GM18951 (cell line): Measurements from ENCODE around the gene TGFBR3L.
A peak's percentile ranks its signal among the peaks of the same experiment; 100 is the strongest.

Experiments used
- POLR2A ChIP-seq: IDR thresholded peaks from 4 replicates; pipeline ENCODE4 v1.6.1; 2011; ENCODE audit warnings: mild to moderate bottlenecking; ENCODE audit not compliant: insufficient read length, insufficient read depth; ENCODE audit errors: extremely low read depth
- in situ Hi-C: fragments of 300-500 bp; cut with MboI; formaldehyde crosslinking; loops from one replicate; pipeline ENCODE4 v1.12.0; 2022; ENCODE audit warnings: low sequenced_read_pairs, mixed read lengths, inconsistent platforms; ENCODE audit not compliant: unreplicated experiment

The TGFBR3L gene

GRCh38 chr19:7919610-7920518 lies 5.2 kb downstream of the TGFBR3L start, which contains the start of gene SNAPC2:
Gene SNAPC2 (plus strand): TSS chr19:7920338. CDS start chr19:7920367, 29 bp downstream.
- in situ Hi-C loops = no loop called here
- TF ChIP-seq POLR2A = peak; percentile 73

GRCh38 chr19:7920519-7921301 lies 6.1 kb downstream of the TGFBR3L start:
- in situ Hi-C loops = no loop called here

GRCh38 chr19:7921302-7921966 lies 6.8 kb downstream of the TGFBR3L start:
- no peak for TF ChIP-seq POLR2A
- in situ Hi-C loops = no loop called here

More at GRCh38 chr19:7920519-7921301, 6.1 kb downstream of the TGFBR3L start:
- peak; percentile 15 for TF ChIP-seq POLR2A

- in situ Hi-C loops = no loop called here
- TF ChIP-seq POLR2A = no peak
Observed at GRCh38 chr19:7921967-7922835, 7.6 kb downstream of the TGFBR3L start.

GRCh38 chr19:7922836-7923195 lies 8.2 kb downstream of the TGFBR3L start:
- TF ChIP-seq POLR2A = no peak
- in situ Hi-C loops = no loop called here

GRCh38 chr19:7923295-7924191 lies 8.9 kb downstream of the TGFBR3L start:
- in situ Hi-C loops = no loop called here
- TF ChIP-seq POLR2A = no peak

GRCh38 chr19:7924241-7924640 lies 9.6 kb downstream of the TGFBR3L start:
- in situ Hi-C loops = no loop called here
- no peak for TF ChIP-seq POLR2A

GRCh38 chr19:7924651-7925170 lies 10.1 kb downstream of the TGFBR3L start:
- in situ Hi-C loops = no loop called here
- no peak for TF ChIP-seq POLR2A

- TF ChIP-seq POLR2A = no peak
- in situ Hi-C loops = no loop called here
Observed at GRCh38 chr19:7925171-7925851, 10.7 kb downstream of the TGFBR3L start.

GRCh38 chr19:7926021-7926726 lies 11.5 kb downstream of the TGFBR3L start, which contains the start of gene CTXN1:
Gene CTXN1 (minus strand): TSS chr19:7926135. CDS start chr19:7925538, 597 bp downstream.
- in situ Hi-C loops = no loop called here
- TF ChIP-seq POLR2A = no peak
